Brain microvascular endothelial cell (primary cell): Measurements from ENCODE around the gene LBHD1.
A peak's percentile ranks its signal among the peaks of the same experiment; 100 is the strongest.
"Not testable (repeated sequence)": the region's sequence is repeated elsewhere in the genome, so short reads cannot be mapped to it uniquely, and the experiment has no call there.

Experiments used
- DNase-seq: peaks from one replicate; pipeline ENCODE4 v3.0.0-alpha.2; 2020
- H3K27ac ChIP-seq: fragments of 250-450 bp; sonication (Bioruptor Pico); 2 replicates; pipeline ENCODE4 v1.5.1; 2020; ENCODE audit warnings: mild to moderate bottlenecking, moderate library complexity
- H3K27me3 ChIP-seq: fragments of 250-450 bp; sonication (Bioruptor Pico); replicated peaks from 2 replicates; pipeline ENCODE4 v1.5.1; 2020; ENCODE audit warnings: mild to moderate bottlenecking
- H3K36me3 ChIP-seq: fragments of 250-450 bp; sonication (Bioruptor Pico); replicated peaks from 2 replicates; pipeline ENCODE4 v1.5.1; 2020; ENCODE audit warnings: mild to moderate bottlenecking
- H3K4me3 ChIP-seq: 2 replicates; pipeline ENCODE4 v1.5.1; 2011; ENCODE audit warnings: low read depth, mild to moderate bottlenecking, control low read depth, low read length, moderate library complexity
- CTCF ChIP-seq: IDR thresholded peaks from 2 replicates; pipeline ENCODE4 v1.5.1; 2011; ENCODE audit warnings: low read depth, mild to moderate bottlenecking, moderate library complexity, low read length, control low read depth, inconsistent platforms; ENCODE audit errors: missing control alignments
- in situ Hi-C: cut with HindIII; loops from 2 replicates; pipeline ENCODE4 v1.10.0; 2017; ENCODE audit warnings: low sequenced_read_pairs, low pct_ligation_motif_present

Gene LBHD1

GRCh38 chr11:62665075-62665598, 6.9 kb downstream of the LBHD1 start, which contains the start of the genes C11orf98 and CSKMT:
C11orf98 (minus strand) TSS chr11:62665210; CDS start chr11:62665169, 41 bp downstream.
CSKMT (plus strand) TSS chr11:62665312; CDS start chr11:62665880, 568 bp downstream.
- in situ Hi-C loops = no loop called here

GRCh38 chr11:62664405-62665074, 7.5 kb downstream of the LBHD1 start:
- peak overlapping the region; percentile 69 for H3K27ac ChIP-seq
- no peaks in the 10 kb centered on the region for H3K27me3 ChIP-seq
- peak overlapping the region; percentile 92 for H3K4me3 ChIP-seq
- in situ Hi-C loops = no loop called here
- peaks cover 21% of the 10 kb centered on the region for H3K36me3 ChIP-seq
- TF ChIP-seq CTCF = no peak
- no peak for DNase-seq

More at GRCh38 chr11:62665075-62665598, 6.9 kb downstream of the LBHD1 start, which contains the start of the genes C11orf98 and CSKMT:
- Histone ChIP-seq H3K4me3 (peak within 1 kb of the TSS; percentile 92), H3K27ac (peak within 1 kb of the TSS; percentile 69), H3K36me3 (peaks cover 21% of the 10 kb centered on the region), H3K27me3 (no peaks in the 10 kb centered on the region)
- TF ChIP-seq CTCF = no peak
- DNase-seq = peak; percentile 92

GRCh38 chr11:62656796-62657429, 15.2 kb downstream of the LBHD1 start:
- Histone ChIP-seq H3K27ac (no peak overlapping the region), H3K36me3 (no peaks in the 10 kb centered on the region), H3K27me3 (no peaks in the 10 kb centered on the region), H3K4me3 (no peak overlapping the region)
- no peak for DNase-seq
- no peak for TF ChIP-seq CTCF
- in situ Hi-C loops = no loop called here

- DNase-seq = no peak
- H3K27me3 ChIP-seq = no peaks in the 10 kb centered on the region
- in situ Hi-C loops = no loop called here
- H3K27ac ChIP-seq = no peak overlapping the region
- TF ChIP-seq CTCF = no peak
- no peak overlapping the region for H3K4me3 ChIP-seq
- peaks cover 4% of the 10 kb centered on the region for H3K36me3 ChIP-seq
These were observed 17.8 kb downstream of the LBHD1 start for GRCh38 chr11:62654297-62654696.

- DNase-seq = no peak
- peak overlapping the region; percentile 61 for H3K27ac ChIP-seq
- peak overlapping the region; percentile 79 for H3K4me3 ChIP-seq
- in situ Hi-C loops = no loop called here
- peaks cover 18% of the 10 kb centered on the region for H3K36me3 ChIP-seq
- H3K27me3 ChIP-seq = no peaks in the 10 kb centered on the region
- no peak for TF ChIP-seq CTCF
These were observed 19.7 kb downstream of the LBHD1 start for GRCh38 chr11:62652161-62653006.

GRCh38 chr11:62650283-62650682, 21.8 kb downstream of the LBHD1 start:
- H3K27ac ChIP-seq, H3K4me3 ChIP-seq, in situ Hi-C loops, DNase-seq, H3K27me3 ChIP-seq: not testable (repeated sequence)
- H3K36me3 ChIP-seq = peaks cover 18% of the 10 kb centered on the region
